T47D (cell line): ENCODE data around the gene KLRC4.
"Not testable (repeated sequence)": the region's sequence is repeated elsewhere in the genome, so short reads cannot be mapped to it uniquely, and the experiment has no call there.

Experiments
- DNase-seq, 2 experiments: peaks; one replicate each; pipeline versions ENCODE4 v3.0.0 to v3.0.0-alpha.2; 2011 to 2012; ENCODE audit warnings: low read depth in 1 of 2, low spot score in 1 of 2
- JUND ChIP-seq: IDR thresholded peaks from 2 replicates; pipeline ENCODE4 v1.6.1; 2012; ENCODE audit warnings: low read depth
- in situ Hi-C: cut with HindIII; loops from 2 replicates; pipeline ENCODE4 v1.10.0; 2016; ENCODE audit warnings: low sequenced_read_pairs, low pct_unique_long_range_greater_than_20kb

The KLRC4 gene

DNA sequence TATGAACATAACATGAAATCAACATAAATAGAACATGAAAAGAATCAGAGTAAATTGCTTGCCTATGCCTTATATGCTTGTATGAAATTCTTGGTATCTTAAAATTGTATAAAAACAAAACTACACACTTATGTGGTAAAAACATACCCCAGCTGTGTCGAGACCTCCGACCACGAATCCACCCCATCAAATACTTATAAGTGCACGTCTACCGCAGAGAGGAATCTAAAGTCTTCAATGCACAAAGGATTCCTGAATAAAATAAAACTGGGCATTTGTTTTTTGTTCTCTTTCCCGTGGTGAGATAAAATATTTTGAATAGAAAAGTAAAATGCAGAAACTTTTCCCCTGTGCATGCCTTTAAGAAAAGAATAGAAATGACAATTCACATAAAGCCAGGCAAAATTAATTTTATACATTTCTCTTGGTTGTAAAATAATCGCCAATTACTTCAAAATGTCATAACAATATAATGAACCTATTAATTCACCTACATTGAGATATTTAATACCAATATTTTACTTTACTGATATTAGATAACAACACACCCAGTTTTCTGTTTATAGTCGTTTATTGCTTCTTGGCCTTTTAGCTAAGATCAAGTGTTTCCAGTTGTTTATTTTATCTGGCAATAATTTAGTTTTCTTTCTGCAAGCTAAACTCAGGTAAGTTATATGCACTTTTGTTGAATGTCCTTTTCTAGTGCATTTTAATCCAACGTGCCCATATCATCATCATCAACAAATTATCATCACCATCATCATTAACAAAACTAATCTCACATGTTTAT is 20.7 kb downstream of the KLRC4 start:
- in situ Hi-C loops = no loop called here
- no peak for TF ChIP-seq JUND
- DNase-seq = no peak

DNA sequence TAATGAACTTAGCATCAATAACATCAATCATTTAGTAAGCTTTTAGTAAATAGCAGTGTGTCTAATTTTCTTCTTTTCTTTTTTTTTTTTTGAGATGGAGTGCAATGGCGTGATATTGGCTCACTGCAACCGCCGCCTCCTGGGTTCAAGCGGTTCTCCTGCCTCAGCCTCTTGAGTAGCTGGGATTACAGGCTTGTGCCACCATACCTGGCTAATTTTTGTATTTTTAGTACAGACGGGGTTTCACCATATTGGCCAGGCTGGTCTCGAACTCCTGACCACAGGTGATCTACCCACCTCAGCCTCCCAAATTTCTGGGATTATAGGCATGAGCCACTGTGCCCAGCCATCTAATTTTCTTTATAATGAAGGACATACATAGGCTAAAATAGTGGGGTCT is 22.1 kb downstream of the KLRC4 start:
- in situ Hi-C loops, DNase-seq: not testable (repeated sequence)

DNA sequence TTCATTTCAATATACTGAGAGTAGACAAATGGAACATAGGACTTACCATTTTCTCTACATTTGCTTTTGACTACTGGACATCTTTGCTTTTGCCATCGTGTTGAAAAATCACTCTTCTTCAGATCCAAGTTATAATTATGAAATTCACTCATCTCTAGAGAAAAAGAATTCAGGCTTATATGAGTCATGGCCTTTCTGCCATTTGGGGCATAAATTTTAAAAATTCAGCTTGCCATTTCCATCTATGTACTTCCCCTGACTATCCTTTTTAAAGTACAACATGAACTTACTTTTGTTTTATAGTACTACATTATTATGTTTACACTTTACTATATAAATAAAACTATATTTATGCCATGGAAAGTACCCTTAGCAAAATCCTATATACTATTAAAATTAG is 22.7 kb downstream of the KLRC4 start:
- DNase-seq = no peak
- in situ Hi-C loops = no loop called here
- no peak for TF ChIP-seq JUND

DNA sequence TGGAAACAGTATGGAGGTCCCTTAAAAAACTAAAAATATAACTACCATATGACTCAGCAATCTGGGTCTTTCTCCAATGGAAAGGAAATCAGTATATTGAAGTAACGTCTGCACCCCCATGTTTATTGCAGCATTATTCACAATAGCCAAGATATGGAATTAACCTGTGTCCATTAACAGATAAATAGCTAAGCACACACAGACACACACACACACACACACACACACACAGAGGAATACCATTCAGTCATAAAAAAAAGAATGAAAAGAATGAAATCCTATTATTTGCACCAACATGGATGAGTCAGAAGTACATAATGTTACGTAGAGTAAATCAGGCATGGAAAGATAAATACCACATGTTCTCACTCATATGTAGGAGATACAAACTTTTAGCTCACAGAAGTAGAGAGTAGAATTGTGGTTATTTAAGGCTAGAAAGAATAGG is 24.4 kb downstream of the KLRC4 start:
- no peak for DNase-seq
- in situ Hi-C loops = no loop called here
- TF ChIP-seq JUND = no peak

DNA sequence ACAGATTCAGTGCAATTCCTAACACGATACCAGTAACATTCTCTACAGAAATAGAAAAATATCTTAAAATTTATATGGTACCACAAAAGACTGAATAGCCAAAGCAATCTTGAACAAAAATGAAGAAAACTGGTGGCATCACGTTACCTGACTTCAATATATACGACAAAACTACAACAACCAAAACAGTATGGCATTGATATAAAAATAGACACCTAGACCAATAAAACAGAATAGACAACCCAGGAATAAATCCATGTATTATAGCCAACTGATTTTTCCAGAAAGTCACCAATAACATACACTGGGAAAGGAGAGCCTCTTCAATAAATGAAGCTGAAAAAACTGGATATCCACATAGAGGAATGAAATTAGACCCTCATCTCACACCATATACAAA is 25.4 kb downstream of the KLRC4 start:
- no peak for TF ChIP-seq JUND
- no peak for DNase-seq
- in situ Hi-C loops = no loop called here

DNA sequence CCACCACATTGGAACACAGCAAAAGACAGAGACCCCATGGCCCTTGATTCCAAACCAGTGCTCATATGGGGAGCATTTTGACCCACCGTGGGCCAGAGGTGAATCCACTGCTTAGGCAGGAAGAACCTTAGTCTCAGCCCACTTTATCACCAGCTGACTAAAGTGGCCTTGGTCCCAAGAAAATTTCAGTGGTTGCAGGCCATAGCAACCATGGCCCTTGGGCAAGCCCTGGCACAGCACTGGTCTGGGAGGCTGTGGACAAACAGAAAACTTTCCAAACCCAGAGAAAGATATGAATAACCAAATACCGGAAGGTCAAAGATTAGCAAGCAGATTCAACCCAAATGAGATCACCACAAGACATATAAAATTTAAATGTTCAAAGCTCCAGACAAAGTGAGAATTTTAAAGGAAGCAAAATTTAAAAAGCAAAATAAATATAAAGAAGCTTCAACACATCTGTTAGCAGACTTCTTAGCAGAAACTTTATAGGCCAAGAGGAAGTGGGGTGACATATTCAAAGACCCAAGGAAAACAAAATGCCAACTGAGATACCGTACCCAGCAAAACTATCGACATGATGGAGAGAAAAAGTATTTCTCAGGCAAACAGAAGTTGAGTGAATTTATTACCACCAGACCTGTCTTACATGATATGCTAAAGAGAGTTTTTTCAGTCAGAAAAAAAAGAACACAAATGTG is 27.5 kb downstream of the KLRC4 start:
- DNase-seq = no peak
- in situ Hi-C loops = no loop called here
- TF ChIP-seq JUND = no peak

DNA sequence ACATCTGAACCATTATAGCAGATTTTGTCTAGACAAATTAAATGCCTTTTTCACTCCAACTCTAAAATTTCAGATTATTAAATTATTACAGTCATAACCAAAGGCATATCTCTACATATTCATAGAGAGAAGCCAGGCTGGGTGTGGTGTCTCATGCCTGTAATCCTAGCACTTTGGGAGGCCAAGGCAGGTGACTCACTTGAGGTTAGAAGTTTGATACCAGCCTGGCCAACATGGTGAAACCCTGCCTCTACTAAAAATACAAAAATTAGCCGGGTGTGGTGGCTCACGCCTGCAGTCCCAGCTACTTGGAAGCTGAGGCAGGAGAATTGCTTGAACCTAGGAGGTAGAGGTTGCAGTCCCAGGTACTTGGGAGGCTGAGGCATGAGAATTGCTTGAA is 30.8 kb downstream of the KLRC4 start:
- in situ Hi-C loops, DNase-seq: not testable (repeated sequence)

DNA sequence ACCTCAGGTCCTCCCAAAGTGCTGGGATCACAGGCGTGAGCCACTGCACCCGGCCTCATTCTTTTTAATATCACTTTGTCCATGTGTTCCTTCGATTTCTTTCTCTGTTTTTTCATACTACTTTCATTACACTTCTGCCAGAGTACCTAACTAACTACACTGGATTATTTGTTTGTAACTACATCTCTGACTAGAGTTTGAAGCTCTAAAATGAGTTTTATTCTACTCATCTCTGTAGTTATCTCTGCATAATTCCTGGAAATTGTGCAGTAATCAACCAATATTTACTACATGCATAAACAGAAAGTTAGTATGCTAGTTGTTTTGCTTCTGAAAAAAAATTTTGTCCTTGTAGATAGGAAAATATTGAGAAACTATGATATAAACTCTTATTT is 34.9 kb downstream of the KLRC4 start:
- in situ Hi-C loops = no loop called here
- DNase-seq = no peak
- no peak for TF ChIP-seq JUND

DNA sequence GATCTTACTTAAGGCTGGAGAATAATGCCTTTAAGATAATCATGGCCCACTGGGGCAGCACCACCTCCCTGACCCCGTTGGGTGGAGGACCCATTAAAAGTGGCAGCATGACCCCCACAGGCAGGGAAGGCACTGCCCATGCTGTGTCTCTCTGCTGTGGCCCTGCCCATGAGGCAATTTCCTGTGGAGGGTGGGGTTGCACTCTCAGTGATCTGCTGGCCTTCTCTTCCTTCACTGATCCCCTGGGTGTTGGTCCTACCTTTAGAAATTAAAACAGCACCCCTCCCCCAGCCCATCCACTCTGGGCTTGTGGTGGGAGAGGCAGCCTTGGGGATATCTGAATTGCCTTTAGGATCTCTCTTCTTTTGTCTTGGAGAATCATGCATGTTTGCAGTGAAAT is 37.0 kb downstream of the KLRC4 start:
- DNase-seq = no peak
- in situ Hi-C loops = no loop called here
- TF ChIP-seq JUND = no peak

DNA sequence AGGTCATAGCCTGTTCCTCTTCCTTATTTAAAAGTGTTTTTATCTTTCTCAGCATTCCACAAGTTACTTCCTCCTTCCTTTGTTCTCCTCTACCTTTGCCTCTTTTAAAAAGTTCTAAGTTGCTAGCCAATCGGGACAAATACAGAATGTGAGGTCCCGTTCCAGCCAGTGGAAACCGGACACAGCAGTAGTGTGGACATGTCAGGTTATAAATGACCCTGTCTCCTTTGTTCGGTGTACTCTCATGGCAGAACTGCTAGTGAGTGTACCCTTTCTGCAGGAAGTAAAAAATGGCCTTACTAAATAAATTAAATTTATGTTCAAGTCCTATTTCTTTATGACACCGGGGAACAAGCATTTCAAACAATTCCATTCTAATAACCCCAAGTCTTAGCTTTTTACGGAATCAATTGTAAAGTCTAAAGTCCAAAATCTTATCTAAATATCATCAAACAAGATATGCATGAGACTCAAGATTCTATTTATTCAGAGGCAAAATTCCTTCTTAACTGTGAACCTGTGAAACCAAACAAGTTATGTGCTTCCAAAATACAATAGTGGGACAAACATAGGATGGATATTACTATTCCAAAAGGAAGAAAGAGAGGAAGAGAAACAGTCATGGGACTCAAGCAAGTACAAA is 37.5 kb downstream of the KLRC4 start:
- in situ Hi-C loops = not testable (repeated sequence)
- peak in 1 of 2 experiments; percentile 41 for DNase-seq

DNA sequence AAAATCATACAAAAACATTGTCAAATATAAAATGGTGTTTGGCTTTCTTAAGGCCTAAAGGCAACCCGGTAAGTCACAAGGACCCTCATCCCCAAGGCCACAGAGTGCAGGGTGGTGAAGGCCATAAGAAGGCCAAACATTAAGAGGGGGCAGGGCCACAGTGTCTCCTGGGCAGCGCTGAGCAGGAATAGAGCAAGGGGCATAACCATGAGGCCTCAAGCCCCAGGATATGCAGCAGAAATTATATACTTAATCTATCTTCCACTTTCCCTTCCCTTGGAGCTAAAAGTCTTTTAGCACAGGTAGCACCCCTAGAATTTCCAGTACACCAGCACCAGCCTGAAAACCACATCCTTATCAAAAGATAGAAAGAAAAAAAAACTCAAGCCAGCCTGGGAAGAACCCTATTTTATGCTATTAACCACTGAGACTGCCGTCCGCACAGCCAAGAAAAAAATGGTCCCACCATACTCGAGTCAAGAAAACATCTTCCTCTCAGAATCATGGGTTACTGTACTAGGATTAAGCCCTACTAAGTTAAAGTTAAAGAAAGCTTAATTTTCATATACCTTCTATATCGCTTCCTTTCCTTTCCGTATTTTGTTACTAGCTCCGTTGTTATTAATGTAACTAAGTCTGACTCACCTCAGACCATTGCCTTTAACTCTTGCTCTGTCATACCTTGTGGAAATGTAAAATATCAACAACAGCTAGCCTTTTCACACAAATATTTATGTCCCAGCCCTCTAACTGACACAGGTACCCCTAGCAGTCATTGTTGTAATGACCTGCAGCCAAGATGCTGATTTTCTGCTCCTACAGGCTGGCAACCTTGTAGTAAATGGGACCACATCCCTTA is 39.8 kb downstream of the KLRC4 start:
- in situ Hi-C loops = no loop called here
- no peak for DNase-seq
- no peak for TF ChIP-seq JUND

DNA sequence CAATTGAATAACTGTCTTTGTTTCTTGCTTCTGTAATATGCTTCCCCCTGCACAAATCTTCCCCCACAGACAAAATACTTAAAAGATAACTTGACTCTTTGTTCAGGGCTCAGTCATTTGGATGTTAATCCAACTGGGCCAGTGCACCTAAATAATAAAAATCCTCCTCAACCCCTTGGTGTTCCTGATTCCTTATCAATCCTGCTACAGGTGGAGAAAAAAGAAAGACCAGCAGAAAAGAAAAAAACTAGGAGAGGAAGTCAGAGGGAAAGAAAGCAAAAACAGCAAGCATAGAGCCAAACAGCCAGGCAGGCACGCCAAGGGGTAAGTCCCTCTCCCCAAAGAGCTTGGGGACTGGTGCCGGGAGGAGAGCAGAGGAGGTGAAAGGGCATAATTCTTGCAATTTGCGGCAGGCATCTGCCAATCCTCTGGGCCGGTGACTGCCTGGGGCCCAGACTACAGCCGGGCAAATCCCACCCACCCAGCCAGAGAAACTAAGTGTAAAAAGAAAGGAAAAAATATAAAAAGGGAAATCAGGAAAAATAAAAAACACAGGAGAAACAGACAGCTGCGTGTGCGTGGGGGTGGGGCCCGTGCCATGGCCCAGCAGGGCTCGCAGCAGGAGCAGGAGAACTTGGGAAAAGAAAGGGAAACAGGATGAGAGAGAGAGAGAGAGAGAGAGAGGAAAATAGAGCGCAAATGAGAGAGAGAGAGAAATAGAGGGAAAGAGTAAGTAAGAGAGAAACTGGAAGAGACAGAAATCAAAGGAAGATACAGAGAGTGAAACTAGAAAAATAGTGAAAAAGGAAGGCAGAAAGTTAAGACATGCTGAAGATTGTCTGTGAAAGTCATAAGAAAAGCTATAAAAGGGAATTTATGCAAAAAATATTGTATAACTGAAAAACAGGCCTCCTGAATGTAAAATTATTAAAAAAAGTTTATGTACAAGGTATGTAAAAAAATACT is 41.1 kb downstream of the KLRC4 start:
- TF ChIP-seq JUND = no peak
- in situ Hi-C loops = no loop called here
- DNase-seq = no peak

DNA sequence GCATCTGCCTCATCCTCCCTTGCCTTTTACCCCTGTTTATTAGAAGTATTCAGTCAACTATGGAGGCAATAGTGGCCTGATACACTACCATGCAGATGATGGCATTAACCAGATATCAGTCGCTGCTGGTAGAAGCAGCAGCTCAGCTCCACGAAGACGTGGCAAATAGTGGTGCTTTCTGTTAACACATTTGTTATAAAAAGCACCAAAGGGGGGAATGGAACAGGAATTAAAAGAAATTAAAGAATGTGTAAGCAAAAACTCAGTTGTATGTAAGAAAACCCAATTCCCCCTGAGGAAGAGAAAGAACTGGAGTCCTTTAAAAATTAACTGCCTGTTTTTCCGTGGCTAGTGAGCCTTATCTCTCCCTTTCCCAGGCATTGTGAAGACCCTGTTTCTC is 41.8 kb downstream of the KLRC4 start:
- in situ Hi-C loops, DNase-seq: not testable (repeated sequence)
